ENCODE measurements around the gene SHCBP1L.

Gene SHCBP1L

DNA sequence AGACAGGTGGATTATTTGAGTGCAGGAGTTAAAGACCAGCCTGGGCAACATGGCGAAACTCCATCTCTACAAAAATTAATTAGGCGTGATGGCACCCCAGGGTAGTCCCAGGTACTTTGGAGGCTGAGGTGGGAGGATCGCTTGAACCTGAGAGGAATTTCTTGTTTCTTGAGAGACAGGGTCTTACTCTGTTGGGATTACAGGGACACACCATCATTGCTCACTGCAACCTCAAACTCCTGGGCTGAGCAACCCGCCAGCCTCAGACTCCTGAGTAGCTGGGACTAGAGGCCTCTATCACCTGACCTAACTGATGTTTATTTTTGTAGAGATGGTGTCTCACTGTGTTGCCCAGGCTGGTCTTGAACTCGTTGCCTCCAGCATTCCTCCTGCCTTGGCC, 89.0 kb downstream of the SHCBP1L start:
- H3K36me3 Mint-ChIP-seq (ENCODE audit: low read depth): peaks cover 94% of the 10 kb centered on the region
- intact Hi-C loops (cut with micrococcal nuclease): no loop called here
- no peak overlapping the region for H3K4me3 Mint-ChIP-seq
- H3K27me3 Mint-ChIP-seq: no peaks in the 10 kb centered on the region
- no peaks in the 10 kb centered on the region for H3K4me1 Mint-ChIP-seq (ENCODE audit: low read depth)
- no peaks in the 10 kb centered on the region for H3K9me3 Mint-ChIP-seq
- no peak overlapping the region for H3K27ac Mint-ChIP-seq

DNA sequence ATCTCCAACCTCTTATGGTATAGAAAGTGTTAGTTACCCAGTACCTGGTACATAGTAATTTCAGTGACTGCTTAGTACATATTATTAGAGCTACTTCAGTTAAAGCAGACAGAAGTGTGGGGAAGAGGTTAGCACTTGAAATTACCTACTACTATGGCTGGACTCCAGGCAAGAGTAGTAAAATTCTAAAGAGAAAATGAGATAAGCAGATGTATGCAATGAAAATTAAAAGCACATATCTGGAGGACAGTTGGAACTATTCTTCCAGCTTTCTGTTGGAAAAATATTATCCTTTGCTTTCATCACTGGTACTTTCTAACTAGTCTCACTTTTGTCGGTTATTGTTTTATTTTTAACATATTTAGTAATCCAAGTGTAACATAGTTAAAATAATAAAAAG, 90.1 kb downstream of the SHCBP1L start:
- H3K9me3 Mint-ChIP-seq: no peaks in the 10 kb centered on the region
- H3K4me3 Mint-ChIP-seq: no peak overlapping the region
- H3K4me1 Mint-ChIP-seq (ENCODE audit: low read depth): no peaks in the 10 kb centered on the region
- H3K27me3 Mint-ChIP-seq: no peaks in the 10 kb centered on the region
- no peak overlapping the region for H3K27ac Mint-ChIP-seq
- peaks cover 95% of the 10 kb centered on the region for H3K36me3 Mint-ChIP-seq (ENCODE audit: low read depth)
- intact Hi-C loops (cut with micrococcal nuclease): no loop called here

DNA sequence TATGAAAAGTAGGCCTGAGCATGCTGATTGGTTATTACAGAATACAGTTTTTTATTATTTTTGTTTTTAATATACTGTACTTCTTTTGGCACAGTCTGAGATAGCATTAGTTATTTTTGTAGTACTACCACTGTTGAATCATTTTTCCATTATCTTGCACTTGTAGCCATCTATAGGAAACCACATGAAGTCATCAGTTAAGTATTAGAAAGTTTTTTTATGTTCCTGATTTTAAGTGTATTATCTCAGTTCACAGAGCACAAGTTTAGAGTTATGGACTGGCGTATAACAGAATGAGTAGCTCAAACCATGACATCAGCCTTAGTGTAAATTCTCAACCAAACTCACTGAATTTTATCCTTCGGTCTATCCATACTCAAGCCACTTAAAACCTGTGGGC, 91.0 kb downstream of the SHCBP1L start:
- H3K27me3 Mint-ChIP-seq: no peaks in the 10 kb centered on the region
- no peaks in the 10 kb centered on the region for H3K4me1 Mint-ChIP-seq (ENCODE audit: low read depth)
- no peaks in the 10 kb centered on the region for H3K9me3 Mint-ChIP-seq
- H3K27ac Mint-ChIP-seq: no peak overlapping the region
- H3K4me3 Mint-ChIP-seq: no peak overlapping the region
- intact Hi-C loops (cut with micrococcal nuclease): no loop called here
- H3K36me3 Mint-ChIP-seq (ENCODE audit: low read depth): peaks cover 95% of the 10 kb centered on the region

DNA sequence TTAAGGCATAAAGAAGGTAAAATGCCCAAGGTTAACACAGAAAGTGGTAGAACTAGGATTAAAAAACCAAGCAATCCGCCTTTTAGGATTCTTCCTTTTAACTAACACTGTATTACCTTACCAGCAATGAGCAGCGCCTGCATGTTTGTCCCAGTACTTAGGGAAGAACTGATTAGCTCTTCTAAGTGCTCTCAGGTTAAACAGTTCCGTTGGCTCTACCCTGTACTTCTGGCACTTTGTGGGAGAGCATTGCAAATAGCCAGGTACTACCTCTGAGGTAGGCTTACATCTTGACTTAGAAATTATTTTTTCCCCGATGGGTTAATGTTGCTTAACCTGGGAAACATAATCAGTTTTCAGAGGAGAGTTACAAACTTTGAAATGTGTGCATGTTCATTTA, 92.3 kb downstream of the SHCBP1L start:
- H3K27ac Mint-ChIP-seq: no peak overlapping the region

DNA sequence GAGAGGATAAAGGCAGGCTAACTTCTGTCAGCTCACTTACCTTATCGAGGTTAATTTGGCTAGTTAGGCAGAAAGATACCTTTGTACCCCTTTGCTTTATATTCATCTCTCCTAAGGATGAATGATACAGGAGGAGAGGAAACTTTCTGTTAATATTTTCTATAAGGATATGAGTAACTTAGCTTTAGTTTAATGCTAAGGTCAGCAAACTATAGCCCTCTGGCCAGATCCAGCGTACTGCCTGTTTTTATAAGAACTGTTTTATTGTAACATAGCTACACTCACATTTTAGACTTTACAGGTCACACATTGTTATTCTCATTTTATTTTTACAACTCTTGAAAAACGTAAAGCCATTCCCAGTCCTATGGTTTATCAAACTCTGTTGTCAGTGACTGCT, 95.8 kb downstream of the SHCBP1L start:
- H3K27me3 Mint-ChIP-seq: no peaks in the 10 kb centered on the region
- intact Hi-C loops (cut with micrococcal nuclease): no loop called here
- no peaks in the 10 kb centered on the region for H3K9me3 Mint-ChIP-seq
- H3K36me3 Mint-ChIP-seq (ENCODE audit: low read depth): peaks cover 73% of the 10 kb centered on the region
- H3K27ac Mint-ChIP-seq: no peak overlapping the region
- H3K4me1 Mint-ChIP-seq (ENCODE audit: low read depth): no peaks in the 10 kb centered on the region
- no peak overlapping the region for H3K4me3 Mint-ChIP-seq

More for the DNA sequence above, 92.3 kb downstream of the SHCBP1L start:
- no peaks in the 10 kb centered on the region for H3K4me1 Mint-ChIP-seq (ENCODE audit: low read depth)
- H3K9me3 Mint-ChIP-seq: no peaks in the 10 kb centered on the region
- H3K36me3 Mint-ChIP-seq (ENCODE audit: low read depth): peaks cover 90% of the 10 kb centered on the region
- intact Hi-C loops (cut with micrococcal nuclease): no loop called here
- no peak overlapping the region for H3K4me3 Mint-ChIP-seq
- H3K27me3 Mint-ChIP-seq: no peaks in the 10 kb centered on the region

DNA sequence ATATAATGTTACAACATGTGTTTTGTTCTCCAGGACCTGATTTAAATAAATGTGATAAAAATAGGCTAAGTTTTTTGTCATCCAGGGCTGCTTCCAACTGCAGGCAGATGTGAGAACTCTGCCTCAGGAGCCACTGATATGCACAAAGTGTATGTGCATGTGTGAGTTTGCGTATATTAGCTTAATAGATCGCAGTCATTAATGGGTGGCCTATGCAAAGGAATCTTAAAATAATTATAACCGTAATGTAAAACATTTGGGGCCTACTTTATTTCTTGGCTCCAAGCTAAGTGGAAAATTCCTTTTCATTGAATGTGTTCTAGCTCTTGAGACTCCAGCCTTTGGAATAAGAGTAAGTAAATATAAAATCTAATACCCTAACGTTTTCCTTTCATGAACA, 97.1 kb downstream of the SHCBP1L start:
- H3K4me3 Mint-ChIP-seq: no peak overlapping the region
- H3K9me3 Mint-ChIP-seq: no peaks in the 10 kb centered on the region
- H3K36me3 Mint-ChIP-seq (ENCODE audit: low read depth): peaks cover 72% of the 10 kb centered on the region
- no peaks in the 10 kb centered on the region for H3K4me1 Mint-ChIP-seq (ENCODE audit: low read depth)
- no peak overlapping the region for H3K27ac Mint-ChIP-seq
- intact Hi-C loops (cut with micrococcal nuclease): no loop called here
- no peaks in the 10 kb centered on the region for H3K27me3 Mint-ChIP-seq

DNA sequence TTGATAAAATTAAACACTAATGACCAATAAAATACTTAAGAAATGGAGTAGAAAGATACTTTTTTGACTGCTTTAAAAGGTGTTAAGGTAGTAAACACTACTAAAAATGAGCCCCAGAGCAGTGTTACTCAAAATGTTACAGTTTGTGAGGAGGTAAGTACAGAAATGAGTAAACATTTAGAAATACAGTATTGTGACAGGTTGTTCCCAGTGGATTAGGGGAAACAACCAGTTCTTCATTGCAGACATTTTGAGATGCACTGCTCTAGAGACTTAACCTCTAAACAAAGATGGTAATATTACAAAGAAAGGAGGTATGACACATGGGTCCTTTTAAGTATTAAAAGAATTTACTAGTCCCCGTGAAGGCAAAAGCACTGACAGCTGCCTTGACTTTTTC, 101.1 kb downstream of the SHCBP1L start:
- H3K36me3 Mint-ChIP-seq (ENCODE audit: low read depth): peaks cover 72% of the 10 kb centered on the region
- peaks cover 17% of the 10 kb centered on the region for H3K4me1 Mint-ChIP-seq (ENCODE audit: low read depth)
- intact Hi-C loops (cut with micrococcal nuclease): loop anchor here (5.0 kb wide), 1 partner anchor 35 kb away; no protein-coding TSS in a partner anchor
- no peaks in the 10 kb centered on the region for H3K27me3 Mint-ChIP-seq
- H3K27ac Mint-ChIP-seq: no peak overlapping the region
- H3K9me3 Mint-ChIP-seq: no peaks in the 10 kb centered on the region
- H3K4me3 Mint-ChIP-seq: no peak overlapping the region

DNA sequence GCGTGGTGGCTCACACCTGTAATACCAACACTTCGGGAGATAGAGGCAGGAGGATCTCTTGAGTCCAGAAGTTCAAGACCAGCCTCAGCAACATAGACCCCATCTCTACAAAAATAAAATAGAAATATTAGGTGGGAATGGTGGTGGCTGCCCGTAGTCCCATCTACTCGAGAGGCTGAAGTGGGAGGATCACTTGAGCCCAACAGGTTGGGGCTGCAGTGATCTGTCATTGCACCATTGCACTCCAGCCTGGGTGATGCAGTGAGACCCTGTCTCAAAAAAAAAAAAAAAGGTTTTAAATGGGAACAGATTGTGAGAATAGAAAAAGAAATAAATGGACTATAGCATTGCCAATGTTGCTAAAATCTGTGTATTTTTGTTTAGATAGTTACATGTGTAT, 102.6 kb downstream of the SHCBP1L start:
- Mint-ChIP-seq H3K4me1 (ENCODE audit: low read depth) (peaks cover 23% of the 10 kb centered on the region), H3K9me3 (no peaks in the 10 kb centered on the region), H3K36me3 (ENCODE audit: low read depth) (peaks cover 79% of the 10 kb centered on the region), H3K4me3 (no peak overlapping the region), H3K27ac (no peak overlapping the region), H3K27me3 (no peaks in the 10 kb centered on the region)
- intact Hi-C loops (cut with micrococcal nuclease): loop anchor here (5.0 kb wide), 1 partner anchor 37 kb away; no protein-coding TSS in a partner anchor
